Osteocyte (in vitro differentiated cells): ENCODE results near the gene CACNA1S. TPM values are rescaled to one million over a fixed set of nuclear protein-coding genes. Genes with fewer than 3 reads are reported as not detected.

ENCODE experiments used
- DNase-seq: peaks from one replicate; pipeline ENCODE4 v3.0.0; 2021; ENCODE audit warnings: mixed read lengths; ENCODE audit not compliant: unreplicated experiment; ENCODE audit errors: extremely low spot score
- H3K27ac Mint-ChIP-seq: one replicate; pipeline ENCODE4 v1.8.0; 2021; ENCODE audit warnings: mild to moderate bottlenecking, mixed read lengths; ENCODE audit not compliant: unreplicated experiment
- H3K27me3 Mint-ChIP-seq: one replicate; pipeline ENCODE4 v1.8.0; 2021; ENCODE audit warnings: mixed read lengths; ENCODE audit not compliant: unreplicated experiment
- H3K36me3 Mint-ChIP-seq: one replicate; pipeline ENCODE4 v1.8.0; 2021; ENCODE audit warnings: mixed read lengths; ENCODE audit not compliant: unreplicated experiment
- H3K4me1 Mint-ChIP-seq: one replicate; pipeline ENCODE4 v1.8.0; 2021; ENCODE audit warnings: mixed read lengths; ENCODE audit not compliant: unreplicated experiment
- H3K4me3 Mint-ChIP-seq: one replicate; pipeline ENCODE4 v1.8.0; 2021; ENCODE audit warnings: mild to moderate bottlenecking, moderate library complexity, mixed read lengths; ENCODE audit not compliant: unreplicated experiment
- H3K9me3 Mint-ChIP-seq: one replicate; pipeline ENCODE4 v1.8.0; 2021; ENCODE audit warnings: mixed read lengths; ENCODE audit not compliant: unreplicated experiment
- CTCF ChIP-seq: fragments of 200-600 bp; sonication (generic); IDR thresholded peaks from 2 replicates; pipeline ENCODE4 v1.5.0; 2021; ENCODE audit warnings: antibody characterized with exemption, mild to moderate bottlenecking, moderate library complexity
- long read RNA-seq: library from polyadenylated mRNA; unstranded; transcript quantifications from one replicate; pipeline ENCODE4 v2.0.0, GENCODE V29; 2021
- total RNA-seq: library from RNA; stranded (reverse); gene quantifications from 2 replicates; pipeline ENCODE4 v1.2.1, GENCODE V29; 2021

Gene CACNA1S
- total RNA-seq = not detected in 2 replicates
- long read RNA-seq = 0 reads

- H3K4me1 Mint-ChIP-seq = no peaks in the 10 kb centered on the region
- H3K9me3 Mint-ChIP-seq = no peaks in the 10 kb centered on the region
- H3K4me3 Mint-ChIP-seq = no peak within 1 kb of the TSS
- DNase-seq = no peak
- peaks cover 11% of the 10 kb centered on the region for H3K27me3 Mint-ChIP-seq
- no peaks in the 10 kb centered on the region for H3K36me3 Mint-ChIP-seq
- TF ChIP-seq CTCF = no peak
- H3K27ac Mint-ChIP-seq = no peak within 1 kb of the TSS
These were observed at the start of gene CACNA1S for GRCh38 chr1:201112173-201112731. TSS of gene CACNA1S (minus strand) at chr1:201112426. CDS start at chr1:201112339, 87 bp downstream.

- no peaks in the 10 kb centered on the region for H3K9me3 Mint-ChIP-seq
These were observed 45.7 kb upstream of the CACNA1S start for GRCh38 chr1:201157949-201158348.

GRCh38 chr1:201156819-201157218, 44.6 kb upstream of the CACNA1S start:
- Mint-ChIP-seq H3K27ac (no peak overlapping the region), H3K4me3 (no peak overlapping the region)

More at GRCh38 chr1:201157949-201158348, 45.7 kb upstream of the CACNA1S start:
- H3K27me3 Mint-ChIP-seq = peaks cover 39% of the 10 kb centered on the region
- H3K4me3 Mint-ChIP-seq = no peak overlapping the region
- no peaks in the 10 kb centered on the region for H3K36me3 Mint-ChIP-seq
- no peak for DNase-seq
- no peak overlapping the region for H3K27ac Mint-ChIP-seq
- no peak for TF ChIP-seq CTCF
- H3K4me1 Mint-ChIP-seq = peaks cover 14% of the 10 kb centered on the region

GRCh38 chr1:201156346-201156745, 44.1 kb upstream of the CACNA1S start:
- no peak for TF ChIP-seq CTCF
- Mint-ChIP-seq H3K9me3 (no peaks in the 10 kb centered on the region), H3K27ac (no peak overlapping the region), H3K4me1 (peaks cover 19% of the 10 kb centered on the region), H3K4me3 (no peak overlapping the region), H3K27me3 (peaks cover 28% of the 10 kb centered on the region), H3K36me3 (peaks cover 2% of the 10 kb centered on the region)
- no peak for DNase-seq

More at GRCh38 chr1:201156819-201157218, 44.6 kb upstream of the CACNA1S start:
- DNase-seq = no peak
- no peaks in the 10 kb centered on the region for H3K9me3 Mint-ChIP-seq
- no peaks in the 10 kb centered on the region for H3K36me3 Mint-ChIP-seq
- peaks cover 30% of the 10 kb centered on the region for H3K27me3 Mint-ChIP-seq
- peaks cover 19% of the 10 kb centered on the region for H3K4me1 Mint-ChIP-seq
- no peak for TF ChIP-seq CTCF

GRCh38 chr1:201155354-201155753, 43.1 kb upstream of the CACNA1S start:
- Mint-ChIP-seq H3K4me3 (no peak overlapping the region), H3K4me1 (peaks cover 19% of the 10 kb centered on the region), H3K9me3 (no peaks in the 10 kb centered on the region), H3K27me3 (peaks cover 24% of the 10 kb centered on the region), H3K27ac (no peak overlapping the region), H3K36me3 (peaks cover 9% of the 10 kb centered on the region)
- TF ChIP-seq CTCF = no peak
- DNase-seq = no peak
